SK-N-SH (cell line): Measurements from ENCODE around the gene LHFPL6. TPM values are rescaled to one million over a fixed set of nuclear protein-coding genes. Genes with fewer than 3 reads are reported as not detected.

Source experiments
- CTCF ChIA-PET: fragments of 300-600, 350-600 bp; formaldehyde crosslinking; extraction: SDS; loops from one replicate; lab custom pipeline; 2021; lab: Yijun Ruan, JAX
- POLR2A ChIA-PET: fragments of 350-600 bp; sonication (Branson Sonifier 250); formaldehyde crosslinking; extraction: SDS; loops from one replicate; lab custom pipeline; 2020; ENCODE audit warnings: antibody characterized with exemption, inconsistent platforms; lab: Yijun Ruan, JAX
- DNase-seq: peaks from one replicate; pipeline ENCODE4 v3.0.0; 2012
- H2AFZ ChIP-seq: fragments of 200-600 bp; sonication (generic); 2 replicates; pipeline ENCODE4 v1.8.1; 2016; ENCODE audit warnings: antibody characterized with exemption, mild to moderate bottlenecking, low read depth
- H3F3A ChIP-seq: fragments of 200-600 bp; sonication (generic); replicated peaks from 2 replicates; pipeline ENCODE3; 2016; ENCODE audit warnings: antibody characterized with exemption, mild to moderate bottlenecking; ENCODE audit not compliant: insufficient read depth
- H3K27ac ChIP-seq, 2 experiments: fragments of 200-500 bp in 1 of 2; fragments of 200-600 bp in 1 of 2; sonication (Bioruptor generic) in 1 of 2; sonication (generic), shearing (Covaris generic) in 1 of 2; 2 replicates each; pipeline versions ENCODE4 v1.5.1 to v1.6.1; 2014 to 2016; ENCODE audit warnings: low read depth in 2 of 2, inconsistent platforms in 1 of 2, low read length in 1 of 2, mild to moderate bottlenecking in 1 of 2, mixed read lengths in 1 of 2
- H3K27me3 ChIP-seq: fragments of 200-600 bp; sonication (generic), shearing (Covaris generic); 2 replicates; pipeline ENCODE4 v1.6.1; 2016; ENCODE audit warnings: mixed run types; ENCODE audit not compliant: insufficient read depth
- H3K36me3 ChIP-seq, 2 experiments: fragments of 200-500 bp in 1 of 2; fragments of 200-600 bp in 1 of 2; sonication (Bioruptor generic) in 1 of 2; sonication (generic) in 1 of 2; replicated peaks in 1 of 2; 2 replicates each; pipeline versions ENCODE3 to v1.5.1; 2014 to 2016; ENCODE audit warnings: low read length in 1 of 2, mild to moderate bottlenecking in 1 of 2; ENCODE audit not compliant: insufficient read depth in 2 of 2, control insufficient read depth in 1 of 2
- H3K4me1 ChIP-seq, 2 experiments: fragments of 200-500 bp in 1 of 2; fragments of 200-600 bp in 1 of 2; sonication (Bioruptor generic) in 1 of 2; sonication (generic), shearing (Covaris generic) in 1 of 2; 2 replicates each; pipeline versions ENCODE4 v1.5.1 to v1.6.1; 2014 to 2016; ENCODE audit warnings: low read depth in 1 of 2, low read length in 1 of 2, mixed run types in 1 of 2; ENCODE audit not compliant: insufficient read depth in 2 of 2, control insufficient read depth in 1 of 2
- H3K4me2 ChIP-seq: fragments of 200-600 bp; sonication (generic), shearing (Covaris generic); 2 replicates; pipeline ENCODE4 v1.6.1; 2017; ENCODE audit warnings: mixed run types
- H3K4me3 ChIP-seq, 2 experiments: fragments of 200-500 bp in 1 of 2; fragments of 200-600 bp in 1 of 2; sonication (Bioruptor generic) in 1 of 2; sonication (generic), shearing (Covaris generic) in 1 of 2; 2 replicates each; pipeline versions ENCODE4 v1.5.1 to v1.8.1; 2014 to 2016; ENCODE audit warnings: low read depth in 2 of 2, inconsistent platforms in 1 of 2, low read length in 1 of 2, mild to moderate bottlenecking in 1 of 2, mixed read lengths in 1 of 2, moderate library complexity in 1 of 2
- H3K79me2 ChIP-seq: fragments of 200-600 bp; sonication (generic); 2 replicates; pipeline ENCODE4 v1.8.1; 2017; ENCODE audit warnings: mild to moderate bottlenecking; ENCODE audit not compliant: insufficient read depth
- H3K9ac ChIP-seq: fragments of 200-600 bp; sonication (generic); 2 replicates; pipeline ENCODE4 v1.6.1; 2017; ENCODE audit warnings: mixed run types
- H3K9me2 ChIP-seq: fragments of 200-600 bp; sonication (generic); 2 replicates; pipeline ENCODE4 v1.6.1; 2017; ENCODE audit warnings: mixed run types
- H3K9me3 ChIP-seq: fragments of 200-600 bp; sonication (generic); 2 replicates; pipeline ENCODE4 v1.6.1; 2017; ENCODE audit warnings: mixed run types, mild to moderate bottlenecking, moderate library complexity
- H4K20me1 ChIP-seq: fragments of 200-600 bp; sonication (generic); 2 replicates; pipeline ENCODE4 v1.6.1; 2017; ENCODE audit warnings: mild to moderate bottlenecking, mixed run types; ENCODE audit not compliant: insufficient read depth
- CHD2 ChIP-seq: fragments of 150-350 bp; IDR thresholded peaks from 2 replicates; pipeline ENCODE4 v1.6.1; 2018; ENCODE audit warnings: low read length; ENCODE audit not compliant: partially characterized antibody
- CTCF ChIP-seq: fragments of 200-600 bp; sonication (generic); IDR thresholded peaks from 2 replicates; pipeline ENCODE4 v1.6.1; 2017; ENCODE audit warnings: antibody characterized with exemption, mild to moderate bottlenecking, moderate library complexity
- ELF1 ChIP-seq: IDR thresholded peaks from 2 replicates; pipeline ENCODE4 v1.4.0; 2012
- EP300 ChIP-seq, 2 experiments: IDR thresholded peaks; 2 replicates each; pipeline versions ENCODE4 v1.4.0 to v1.6.1; 2012; ENCODE audit warnings: borderline replicate concordance in 1 of 2, low read depth in 1 of 2, low read length in 1 of 2
- FOSL2 ChIP-seq: IDR thresholded peaks from 2 replicates; pipeline ENCODE4 v1.4.0; 2012; ENCODE audit warnings: low read depth, mild to moderate bottlenecking, moderate library complexity, borderline replicate concordance
- FOXJ3 ChIP-seq: sonication (generic); formaldehyde crosslinking; IDR thresholded peaks from 2 replicates; pipeline ENCODE4 v1.5.1; 2020; ENCODE audit warnings: mild to moderate bottlenecking, missing genetic modification reagents
- JUND ChIP-seq: IDR thresholded peaks from 2 replicates; pipeline ENCODE4 v1.4.0; 2012
- MEF2A ChIP-seq: IDR thresholded peaks from 2 replicates; pipeline ENCODE4 v1.4.0; 2012; ENCODE audit warnings: low read depth, borderline replicate concordance
- NFIC ChIP-seq: IDR thresholded peaks from 2 replicates; pipeline ENCODE4 v1.4.0; 2012; ENCODE audit warnings: borderline replicate concordance
- NRF1 ChIP-seq: IDR thresholded peaks from 2 replicates; pipeline ENCODE4 v1.6.1; 2012; ENCODE audit warnings: low read depth, mild to moderate bottlenecking, low read length
- RAD21 ChIP-seq: IDR thresholded peaks from 2 replicates; pipeline ENCODE4 v1.6.1; 2012; ENCODE audit warnings: mild to moderate bottlenecking, low read length
- RXRA ChIP-seq: IDR thresholded peaks from 2 replicates; pipeline ENCODE4 v1.4.0; 2012; ENCODE audit warnings: low read depth, mild to moderate bottlenecking, borderline replicate concordance
- SIN3A ChIP-seq: IDR thresholded peaks from 2 replicates; pipeline ENCODE4 v1.6.1; 2012; ENCODE audit warnings: low read depth, mild to moderate bottlenecking, low read length, moderate library complexity, borderline replicate concordance
- SMC3 ChIP-seq: IDR thresholded peaks from 2 replicates; pipeline ENCODE4 v1.6.1; 2012; ENCODE audit warnings: low read depth, low read length, improper control_type of control experiment
- TAF1 ChIP-seq: IDR thresholded peaks from 2 replicates; pipeline ENCODE4 v1.6.1; 2012; ENCODE audit warnings: low read depth, mild to moderate bottlenecking, low read length, moderate library complexity, borderline replicate concordance
- TCF12 ChIP-seq: IDR thresholded peaks from 2 replicates; pipeline ENCODE4 v1.4.0; 2012
- TEAD4 ChIP-seq: IDR thresholded peaks from 2 replicates; pipeline ENCODE4 v1.4.0; 2012; ENCODE audit warnings: mild to moderate bottlenecking, borderline replicate concordance; ENCODE audit not compliant: insufficient read depth
- USF1 ChIP-seq: IDR thresholded peaks from 2 replicates; pipeline ENCODE4 v1.4.0; 2012; ENCODE audit warnings: low read depth, borderline replicate concordance
- WGBS: methylation state at CpG from one replicate; pipeline ENCODE4 v1.1.6; 2017; ENCODE audit warnings: low lambda C conversion rate; 5-methylcytosine and 5-hydroxymethylcytosine counted together
- polyA plus RNA-seq, 3 experiments: library from polyadenylated mRNA; depleted of rRNA; stranded (reverse); fragments of >200 nt; gene quantifications; 2 replicates each; pipeline ENCODE4 v1.2.3, GENCODE V29; 2012
- TF ChIP-seq, protein P1 (sequence below): fragments of 150-350 bp; IDR thresholded peaks from 2 replicates; pipeline ENCODE4 v1.6.1; 2017; ENCODE audit warnings: antibody characterized with exemption, low read length, low read depth, borderline replicate concordance
- TF ChIP-seq, protein P2 (sequence below): IDR thresholded peaks from 2 replicates; pipeline ENCODE4; 2012
- TF ChIP-seq, protein P3 (sequence below): IDR thresholded peaks from 2 replicates; pipeline ENCODE4 v1.4.0; 2012; ENCODE audit warnings: low read depth

Gene LHFPL6
- polyA plus RNA-seq, 1 of the 3 experiments (the other 2 are of a cell fraction) = 22.2 TPM

DNA sequence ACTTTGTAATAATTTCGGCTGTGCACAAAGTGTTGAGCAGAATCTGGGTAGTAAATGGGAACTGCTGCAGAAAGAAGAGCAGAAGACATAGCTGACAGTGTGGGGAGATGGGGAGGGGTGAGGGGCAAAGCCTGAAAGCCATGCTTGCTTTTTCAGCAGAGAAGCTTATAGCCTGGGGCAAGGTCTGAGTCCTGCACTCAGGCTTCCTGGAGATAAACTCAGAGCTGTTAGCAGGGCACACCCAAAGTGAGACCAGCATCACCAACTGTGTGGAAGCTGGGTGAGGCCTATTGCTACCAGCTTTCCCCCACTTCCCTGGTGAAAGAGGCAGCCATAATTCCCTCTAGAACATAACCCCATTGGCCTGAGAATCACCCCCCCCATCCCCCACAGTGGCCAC, 15.6 kb upstream of the LHFPL6 start (continued):
- TF ChIP-seq NRF1 = no peak
- TF ChIP-seq FOXJ3 (CRISPR knock-in tag) = no peak

- DNase-seq = peak; percentile 64
- H3K79me2 ChIP-seq = no peaks in the 10 kb centered on the region
- ChIA-PET POLR2A (no interaction called here), CTCF (interaction anchor here (0.5 to 2.1 kb wide), 71 partner anchors 10 to 1066 kb away, joined by 3 to 30 read pairs (median 4); partner anchors contain the start of gene LHFPL6)
- no peaks in the 10 kb centered on the region for H3F3A ChIP-seq
- no peak overlapping the region; a peak in 1 of 4 replicates for H3K4me3 ChIP-seq
- H3K4me2 ChIP-seq = no peak overlapping the region
- H3K4me1 ChIP-seq = peaks cover 0 to 6% of the 10 kb centered on the region in 2 experiments; a peak in 1 of 4 replicates
- H3K9me3 ChIP-seq = no peaks in the 10 kb centered on the region
- H3K27ac ChIP-seq = no peak overlapping the region
- H4K20me1 ChIP-seq = no peaks in the 10 kb centered on the region
- H3K27me3 ChIP-seq = no peaks in the 10 kb centered on the region
- H2AFZ ChIP-seq = peak overlapping the region; percentile 61
- TF ChIP-seq NFIC = no peak
- peak; percentile 90 for TF ChIP-seq CTCF
- peak; percentile 87 for TF ChIP-seq RAD21
- no peak for TF ChIP-seq NRF1
- TF ChIP-seq SMC3 = peak; percentile 95
- 18% methylated on average over 10 of the region's 10 CpGs for whole genome bisulfite sequencing
- no peak overlapping the region for H3K9ac ChIP-seq
- H3K9me2 ChIP-seq = no peaks in the 10 kb centered on the region
- H3K36me3 ChIP-seq = no peaks in the 10 kb centered on the region
Observed at GRCh38 chr13:39616087-39616694, 13.2 kb upstream of the LHFPL6 start.

- no peak overlapping the region; a peak in 1 of 4 replicates for H3K4me3 ChIP-seq
- H4K20me1 ChIP-seq = no peaks in the 10 kb centered on the region
- H3K27me3 ChIP-seq = no peaks in the 10 kb centered on the region
- ChIA-PET CTCF (interaction anchor here (0.6 to 3.0 kb wide), 98 partner anchors 8 to 1072 kb away, joined by 3 to 48 read pairs (median 4); partner anchors contain the start of genes LHFPL6, NHLRC3 and PROSER1), POLR2A (no interaction called here)
- peaks cover 0 to 7% of the 10 kb centered on the region in 2 experiments; a peak in 1 of 4 replicates for H3K4me1 ChIP-seq
- H3K27ac ChIP-seq = no peak overlapping the region
- WGBS = 46% methylated on average over 5 of the region's 5 CpGs
- DNase-seq = peak; percentile 44
- no peaks in the 10 kb centered on the region for H3K9me2 ChIP-seq
- H3K9ac ChIP-seq = no peak overlapping the region
- H3K9me3 ChIP-seq = no peaks in the 10 kb centered on the region
- H3K36me3 ChIP-seq = no peaks in the 10 kb centered on the region
- no peaks in the 10 kb centered on the region for H3F3A ChIP-seq
- H3K79me2 ChIP-seq = no peaks in the 10 kb centered on the region
- no peak overlapping the region for H3K4me2 ChIP-seq
- H2AFZ ChIP-seq = no peak overlapping the region
- TF ChIP-seq CHD2 (no peak), TEAD4 (peak; percentile 39; the same call in 1 of the 2 replicates), FOXJ3 (CRISPR knock-in tag) (no peak), USF1 (no peak), TAF1 (no peak), EP300 (IDR thresholded peaks at IDR 0.05; ENCODE audit: borderline replicate concordance in 1 of 2, low read depth in 1 of 2, low read length in 1 of 2) (no peak), TCF12 (no peak), JUND (no peak), FOSL2 (no peak), RXRA (no peak), NRF1 (no peak), MEF2A (no peak), ELF1 (no peak), SIN3A (no peak)
- TF ChIP-seq, protein P1, sequence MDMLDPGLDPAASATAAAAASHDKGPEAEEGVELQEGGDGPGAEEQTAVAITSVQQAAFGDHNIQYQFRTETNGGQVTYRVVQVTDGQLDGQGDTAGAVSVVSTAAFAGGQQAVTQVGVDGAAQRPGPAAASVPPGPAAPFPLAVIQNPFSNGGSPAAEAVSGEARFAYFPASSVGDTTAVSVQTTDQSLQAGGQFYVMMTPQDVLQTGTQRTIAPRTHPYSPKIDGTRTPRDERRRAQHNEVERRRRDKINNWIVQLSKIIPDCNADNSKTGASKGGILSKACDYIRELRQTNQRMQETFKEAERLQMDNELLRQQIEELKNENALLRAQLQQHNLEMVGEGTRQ = no peak
- TF ChIP-seq, protein P2, sequence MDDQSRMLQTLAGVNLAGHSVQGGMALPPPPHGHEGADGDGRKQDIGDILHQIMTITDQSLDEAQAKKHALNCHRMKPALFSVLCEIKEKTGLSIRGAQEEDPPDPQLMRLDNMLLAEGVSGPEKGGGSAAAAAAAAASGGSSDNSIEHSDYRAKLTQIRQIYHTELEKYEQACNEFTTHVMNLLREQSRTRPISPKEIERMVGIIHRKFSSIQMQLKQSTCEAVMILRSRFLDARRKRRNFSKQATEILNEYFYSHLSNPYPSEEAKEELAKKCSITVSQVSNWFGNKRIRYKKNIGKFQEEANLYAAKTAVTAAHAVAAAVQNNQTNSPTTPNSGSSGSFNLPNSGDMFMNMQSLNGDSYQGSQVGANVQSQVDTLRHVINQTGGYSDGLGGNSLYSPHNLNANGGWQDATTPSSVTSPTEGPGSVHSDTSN = no peak
- TF ChIP-seq, protein P3, sequence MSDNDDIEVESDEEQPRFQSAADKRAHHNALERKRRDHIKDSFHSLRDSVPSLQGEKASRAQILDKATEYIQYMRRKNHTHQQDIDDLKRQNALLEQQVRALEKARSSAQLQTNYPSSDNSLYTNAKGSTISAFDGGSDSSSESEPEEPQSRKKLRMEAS = no peak
Observed at GRCh38 chr13:39612023-39612637, 9.1 kb upstream of the LHFPL6 start.
